Measurements from ENCODE around the gene HIVEP1.

GRCh38 chr6:12024699-12025434 is 12.8 kb downstream of the HIVEP1 start:
- TF ChIP-seq CTCF (IDR thresholded peaks at IDR 0.05) (no peak), POLR2A (IDR thresholded peaks at IDR 0.05) (no peak)

All from body of pancreas (tissue), 4 donors.